B cell (primary cell): ENCODE measurements around the gene CHSY3.

Experiments
- CTCF ChIP-seq: fragments of 200-600 bp; IDR thresholded peaks from one replicate; pipeline ENCODE4 v1.8.0; 2022; ENCODE audit warnings: antibody characterized with exemption, mild to moderate bottlenecking
- EZH2 ChIP-seq: IDR thresholded peaks from 2 replicates; pipeline ENCODE4 v1.6.1; 2012; ENCODE audit warnings: borderline replicate concordance, low read depth, mild to moderate bottlenecking, moderate library complexity, low read length; ENCODE audit not compliant: insufficient read depth, poor library complexity, severe bottlenecking

- no peak for TF ChIP-seq CTCF
- no peak for TF ChIP-seq EZH2
Measured at GRCh38 chr5:129996896-129997295, 92.6 kb downstream of the CHSY3 start.
